Body of pancreas (tissue), 4 donors: Measurements from ENCODE around the gene CIBAR2. TPM values are rescaled to one million over a fixed set of nuclear protein-coding genes. Genes with fewer than 3 reads are reported as not detected.
A peak's percentile ranks its signal among the peaks of the same experiment; 100 is the strongest.
"Not testable (repeated sequence)": the region's sequence is repeated elsewhere in the genome, so short reads cannot be mapped to it uniquely, and the experiment has no call there.

Experiments used
- ATAC-seq: fragments of 150-250 bp; one replicate; pipeline ENCODE4 v1.9.1; 2016
- DNase-seq, 4 donors: peaks; one replicate each; pipeline ENCODE4 v3.0.0-alpha.2; 2019
- H3K27ac ChIP-seq, 4 donors: fragments of 200-600 bp; sonication (generic); 1 replicate in 3 of 4; 2 replicates in 1 of 4; pipeline versions ENCODE4 v1.5.1 to v1.6.1; 2016 to 2019; ENCODE audit warnings: mild to moderate bottlenecking in 1 of 4, mixed read lengths in 1 of 4, moderate library complexity in 1 of 4
- H3K27me3 ChIP-seq, 2 donors: fragments of 200-600 bp; sonication (generic); one replicate each; pipeline ENCODE4 v1.6.0; 2016; ENCODE audit warnings: mild to moderate bottlenecking in 1 of 2
- H3K36me3 ChIP-seq, 2 donors: fragments of 200-600 bp; sonication (generic); replicated peaks in 1 of 2; 2 replicates each; pipeline ENCODE4 v1.5.1; 2016; ENCODE audit warnings: low read depth in 2 of 2; ENCODE audit not compliant: insufficient read depth in 1 of 2
- H3K4me1 ChIP-seq: fragments of 200-600 bp; sonication (generic); one replicate; pipeline ENCODE4 v1.6.0; 2016
- H3K4me3 ChIP-seq, 2 donors: fragments of 200-600 bp; sonication (generic); 1 replicate in 1 of 2; 2 replicates in 1 of 2; pipeline ENCODE4 v1.5.1; 2016 to 2019
- H3K9me3 ChIP-seq, 3 donors: fragments of 200-600 bp; sonication (generic); 1 replicate in 2 of 3; 2 replicates in 1 of 3; pipeline ENCODE4 v1.5.1; 2016
- CTCF ChIP-seq, 7 experiments: fragments of 450-650 bp in 4 of 7; fragments of 200-600 bp in 3 of 7; sonication (generic) in 3 of 7; IDR thresholded peaks; one replicate each; pipeline ENCODE4 v1.5.1; 2016 to 2019; ENCODE audit warnings: antibody characterized with exemption in 7 of 7
- POLR2A ChIP-seq, 3 donors: fragments of 450-650 bp; IDR thresholded peaks; one replicate each; pipeline ENCODE4 v1.6.1; 2016; ENCODE audit warnings: antibody characterized with exemption in 3 of 3, mild to moderate bottlenecking in 2 of 3
- WGBS, 2 donors: methylation state at CpG; one replicate each; pipeline ENCODE4 v1.1.5; 2017; 5-methylcytosine and 5-hydroxymethylcytosine counted together
- intact Hi-C: fragments of 100-400 bp; cut with DNase I; formaldehyde crosslinking; loops from one replicate; pipeline ENCODE4 v1.15.1; 2023
- total RNA-seq, 2 donors: library from RNA; depleted of rRNA; stranded (reverse); fragments of >200 nt; gene quantifications; one replicate each; pipeline ENCODE4 v1.1.0, GENCODE V29; 2016

Gene CIBAR2
- total RNA-seq, 2 donors from 2014 or later, result not detected

GRCh38 chr16:85123891-85124635, 11.8 kb upstream of the CIBAR2 start:
- intact Hi-C loops, result no loop called here
- TF ChIP-seq CTCF (IDR thresholded peaks at IDR 0.05) (no peak), POLR2A (IDR thresholded peaks at IDR 0.05) (no peak)
- Histone ChIP-seq H3K27me3 (no peaks in the 10 kb centered on the region), H3K27ac (peak overlapping the region in 2 of 4 donors; percentile 29 to 41), H3K4me3 (no peak overlapping the region), H3K4me1 (peaks cover 15% of the 10 kb centered on the region), H3K36me3 (no peaks in the 10 kb centered on the region), H3K9me3 (no peaks in the 10 kb centered on the region)
- 78 to 86% methylated on average over 16 to 33 of the region's 34 CpGs for WGBS, 2 donors
- peak; percentile 26 to 44 (median 32) for DNase-seq
- peak; percentile 53 for ATAC-seq

- H3K4me3 ChIP-seq, H3K27me3 ChIP-seq, H3K9me3 ChIP-seq, intact Hi-C loops, H3K36me3 ChIP-seq, DNase-seq, ATAC-seq: not testable (repeated sequence)
- Histone ChIP-seq H3K27ac (peak overlapping the region in 2 of 4 donors; percentile 17 to 29), H3K4me1 (peaks cover 15% of the 10 kb centered on the region)
- WGBS, 2 donors, result 89 to 94% methylated on average over 6 of the region's 6 CpGs
These were observed 11.2 kb upstream of the CIBAR2 start for GRCh38 chr16:85123441-85123840.

- peaks cover 4% of the 10 kb centered on the region for H3K4me1 ChIP-seq
- H3K27me3 ChIP-seq, result no peaks in the 10 kb centered on the region
- H3K9me3 ChIP-seq, result no peaks in the 10 kb centered on the region
- no peaks in the 10 kb centered on the region for H3K36me3 ChIP-seq
- TF ChIP-seq POLR2A (IDR thresholded peaks at IDR 0.05) (no peak), CTCF (IDR thresholded peaks at IDR 0.05) (no peak)
- DNase-seq (no peak), ATAC-seq (no peak)
- H3K27ac ChIP-seq, result no peak overlapping the region
- intact Hi-C loops, result no loop called here
- no peak overlapping the region for H3K4me3 ChIP-seq
- WGBS, 2 donors, result 82% methylated on average over 4 of the region's 4 CpGs
These were observed 7.7 kb upstream of the CIBAR2 start for GRCh38 chr16:85120006-85120340.

GRCh38 chr16:85117418-85117817, 5.1 kb upstream of the CIBAR2 start:
- Histone ChIP-seq H3K4me3 (no peak overlapping the region), H3K27ac (no peak overlapping the region)
- WGBS, 2 donors, result 89 to 92% methylated on average over 12 of the region's 12 CpGs

More at GRCh38 chr16:85117418-85117817, 5.1 kb upstream of the CIBAR2 start:
- Histone ChIP-seq H3K4me1 (peaks cover 9% of the 10 kb centered on the region), H3K9me3 (no peaks in the 10 kb centered on the region), H3K27me3 (no peaks in the 10 kb centered on the region), H3K36me3 (no peaks in the 10 kb centered on the region)
- intact Hi-C loops, result loop anchor here (10.0 kb wide), 1 partner anchor 127 kb away; no protein-coding TSS in a partner anchor
- TF ChIP-seq POLR2A (IDR thresholded peaks at IDR 0.05), result no peak
- no peak for TF ChIP-seq CTCF (IDR thresholded peaks at IDR 0.05)
- ATAC-seq (no peak), DNase-seq (no peak)
